ENCODE measurements around the gene IL1B. TPM values are rescaled to one million over a fixed set of nuclear protein-coding genes. Genes with fewer than 3 reads are reported as not detected.

The IL1B gene
- total RNA-seq, 3 donors from 2014 or later, result 8.0 TPM; not detected in 2

DNA sequence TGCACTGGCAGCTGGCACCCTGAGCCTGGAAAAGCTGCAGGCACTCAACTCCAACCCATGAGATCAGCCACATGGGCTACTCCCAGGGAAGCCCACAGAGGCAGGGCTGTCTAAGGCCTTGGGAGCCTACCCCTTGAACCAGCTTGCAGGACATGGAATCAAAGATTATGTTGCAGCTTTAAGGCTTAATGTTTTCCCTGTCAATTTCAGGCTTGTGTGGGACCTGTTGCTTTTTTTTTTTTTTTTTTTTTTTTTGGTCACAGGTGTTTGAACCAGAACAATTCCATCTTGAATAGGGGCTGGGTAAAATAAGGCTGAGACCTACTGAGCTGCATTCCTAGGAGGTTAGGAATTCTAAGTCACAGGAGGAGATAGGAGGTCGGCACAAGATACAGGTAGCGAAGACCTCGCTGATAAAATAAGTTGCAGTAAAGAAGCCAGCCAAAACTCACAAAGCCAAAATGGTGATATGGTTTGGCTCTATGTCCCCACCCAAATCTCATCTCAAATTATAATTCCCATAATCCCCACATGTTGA lies 44.8 kb downstream of the IL1B start:
- H3K27ac ChIP-seq, result no peak overlapping the region
- intact Hi-C loops (cut with DNase I; ENCODE audit: low total_unique reads), result no loop called here
- no peaks in the 10 kb centered on the region for H3K27me3 ChIP-seq
- H3K4me1 ChIP-seq, result no peaks in the 10 kb centered on the region
- H3K9me3 ChIP-seq, result no peaks in the 10 kb centered on the region
- no peaks in the 10 kb centered on the region for H3K36me3 ChIP-seq
- no peak for DNase-seq (ENCODE audit: low spot score in 2 of 2)
- TF ChIP-seq, protein P1, sequence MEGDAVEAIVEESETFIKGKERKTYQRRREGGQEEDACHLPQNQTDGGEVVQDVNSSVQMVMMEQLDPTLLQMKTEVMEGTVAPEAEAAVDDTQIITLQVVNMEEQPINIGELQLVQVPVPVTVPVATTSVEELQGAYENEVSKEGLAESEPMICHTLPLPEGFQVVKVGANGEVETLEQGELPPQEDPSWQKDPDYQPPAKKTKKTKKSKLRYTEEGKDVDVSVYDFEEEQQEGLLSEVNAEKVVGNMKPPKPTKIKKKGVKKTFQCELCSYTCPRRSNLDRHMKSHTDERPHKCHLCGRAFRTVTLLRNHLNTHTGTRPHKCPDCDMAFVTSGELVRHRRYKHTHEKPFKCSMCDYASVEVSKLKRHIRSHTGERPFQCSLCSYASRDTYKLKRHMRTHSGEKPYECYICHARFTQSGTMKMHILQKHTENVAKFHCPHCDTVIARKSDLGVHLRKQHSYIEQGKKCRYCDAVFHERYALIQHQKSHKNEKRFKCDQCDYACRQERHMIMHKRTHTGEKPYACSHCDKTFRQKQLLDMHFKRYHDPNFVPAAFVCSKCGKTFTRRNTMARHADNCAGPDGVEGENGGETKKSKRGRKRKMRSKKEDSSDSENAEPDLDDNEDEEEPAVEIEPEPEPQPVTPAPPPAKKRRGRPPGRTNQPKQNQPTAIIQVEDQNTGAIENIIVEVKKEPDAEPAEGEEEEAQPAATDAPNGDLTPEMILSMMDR (IDR thresholded peaks at IDR 0.05), result no peak
- no peak for TF ChIP-seq POLR2A (IDR thresholded peaks at IDR 0.05)
- TF ChIP-seq POLR2AphosphoS5 (IDR thresholded peaks at IDR 0.05), result no peak
- no peak overlapping the region for H3K4me3 ChIP-seq

DNA sequence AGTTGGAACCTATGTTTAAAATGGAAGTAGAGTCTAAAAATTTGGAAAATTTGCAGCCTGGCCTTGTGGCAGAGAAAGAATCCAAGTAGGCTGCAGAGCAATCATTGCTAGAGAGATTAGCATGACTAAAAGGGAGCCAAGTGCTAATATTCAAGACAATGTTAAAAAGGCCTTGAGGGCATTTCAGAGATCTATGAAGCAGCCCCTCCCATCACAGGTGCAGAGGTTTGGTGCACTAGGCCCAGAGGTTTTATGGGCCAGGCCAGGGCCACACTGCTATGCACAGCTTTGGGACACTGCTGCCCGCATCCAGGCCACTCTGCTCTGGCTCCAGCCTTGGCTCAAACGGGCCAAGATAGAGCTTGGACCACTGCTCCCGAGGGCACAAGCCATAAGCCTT lies 45.6 kb downstream of the IL1B start:
- no peaks in the 10 kb centered on the region for H3K4me1 ChIP-seq
- no peak for DNase-seq (ENCODE audit: low spot score in 2 of 2)
- no peaks in the 10 kb centered on the region for H3K27me3 ChIP-seq
- no peak overlapping the region for H3K4me3 ChIP-seq
- no peak overlapping the region for H3K27ac ChIP-seq
- no peak for TF ChIP-seq POLR2AphosphoS5 (IDR thresholded peaks at IDR 0.05)
- TF ChIP-seq POLR2A (IDR thresholded peaks at IDR 0.05), result no peak
- TF ChIP-seq, protein P1 (IDR thresholded peaks at IDR 0.05), result no peak
- no peaks in the 10 kb centered on the region for H3K9me3 ChIP-seq
- intact Hi-C loops (cut with DNase I; ENCODE audit: low total_unique reads), result no loop called here
- no peaks in the 10 kb centered on the region for H3K36me3 ChIP-seq

DNA sequence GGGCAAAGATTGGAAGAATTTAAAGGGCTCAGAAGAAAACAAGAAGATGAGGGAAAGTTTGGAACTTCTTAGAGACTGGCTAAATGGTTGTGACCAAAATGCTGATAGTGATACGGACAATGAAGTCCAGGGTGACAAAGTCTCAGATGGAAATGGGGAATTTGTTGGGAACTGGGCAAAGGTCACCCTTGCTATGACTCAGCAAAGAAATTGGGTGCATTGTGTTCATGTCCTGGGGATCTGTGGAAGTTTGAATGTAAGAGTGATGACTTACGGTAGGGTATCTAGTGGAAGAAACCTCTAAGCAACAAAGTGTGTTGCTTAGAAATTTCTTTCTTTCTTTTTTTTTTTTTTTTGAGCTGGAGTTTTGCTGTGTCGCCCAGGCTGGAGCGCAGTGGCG lies 46.3 kb downstream of the IL1B start:
- no peaks in the 10 kb centered on the region for H3K36me3 ChIP-seq
- H3K4me1 ChIP-seq, result no peaks in the 10 kb centered on the region
- H3K27ac ChIP-seq, result no peak overlapping the region
- intact Hi-C loops (cut with DNase I; ENCODE audit: low total_unique reads), result no loop called here
- no peaks in the 10 kb centered on the region for H3K27me3 ChIP-seq
- TF ChIP-seq, protein P1 (IDR thresholded peaks at IDR 0.05), result no peak
- TF ChIP-seq POLR2A (IDR thresholded peaks at IDR 0.05) (no peak), POLR2AphosphoS5 (IDR thresholded peaks at IDR 0.05) (no peak)
- no peaks in the 10 kb centered on the region for H3K9me3 ChIP-seq
- H3K4me3 ChIP-seq, result no peak overlapping the region
- DNase-seq (ENCODE audit: low spot score in 2 of 2), result no peak

DNA sequence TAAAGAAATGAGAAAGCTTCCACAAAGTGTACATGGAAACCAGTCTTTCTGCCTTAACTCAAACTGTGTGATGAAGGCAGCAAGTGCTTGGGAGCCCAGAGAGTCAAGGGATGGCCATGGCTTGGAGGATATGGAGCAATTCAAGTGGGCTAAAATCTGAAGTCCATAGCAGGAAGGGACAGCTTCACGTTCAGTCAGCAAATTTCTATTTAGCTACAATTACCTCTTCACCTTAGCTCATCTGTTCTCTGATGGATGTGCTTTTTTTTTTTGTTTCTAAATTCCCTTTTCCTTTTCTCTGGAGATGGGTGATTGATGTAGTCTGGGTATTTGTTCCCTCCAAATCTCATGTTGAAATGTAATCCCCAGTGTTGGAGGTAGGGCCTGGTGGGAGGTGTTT lies 47.4 kb downstream of the IL1B start:
- DNase-seq (ENCODE audit: low spot score in 2 of 2), result no peak
- H3K9me3 ChIP-seq, result no peaks in the 10 kb centered on the region
- H3K4me3 ChIP-seq, result no peak overlapping the region
- H3K27ac ChIP-seq, result no peak overlapping the region
- no peaks in the 10 kb centered on the region for H3K36me3 ChIP-seq
- TF ChIP-seq, protein P1 (IDR thresholded peaks at IDR 0.05), result no peak
- no peak for TF ChIP-seq POLR2AphosphoS5 (IDR thresholded peaks at IDR 0.05)
- no peak for TF ChIP-seq POLR2A (IDR thresholded peaks at IDR 0.05)
- no peaks in the 10 kb centered on the region for H3K4me1 ChIP-seq
- intact Hi-C loops (cut with DNase I; ENCODE audit: low total_unique reads), result no loop called here
- no peaks in the 10 kb centered on the region for H3K27me3 ChIP-seq

DNA sequence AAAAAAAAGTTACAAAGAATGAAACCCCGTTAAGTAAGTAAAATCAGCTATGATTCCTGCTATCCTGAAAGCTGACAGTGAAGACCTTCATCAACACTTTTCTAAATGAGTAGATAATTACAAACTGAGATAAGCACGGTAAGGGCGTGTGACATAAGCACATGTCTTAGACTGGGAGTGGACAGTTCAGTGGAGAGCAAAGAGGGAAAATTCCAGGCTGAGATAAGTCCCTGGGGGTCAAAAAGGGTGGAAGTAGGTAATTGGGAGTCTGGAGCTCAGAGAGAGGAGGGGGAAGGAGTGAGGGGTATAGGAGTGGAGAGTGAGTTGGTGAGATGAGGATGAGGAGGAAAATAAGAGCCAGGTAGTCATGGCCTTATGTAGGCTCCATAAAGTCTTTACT lies 47.9 kb downstream of the IL1B start:
- Histone ChIP-seq H3K4me3 (no peak overlapping the region), H3K4me1 (no peaks in the 10 kb centered on the region), H3K9me3 (no peaks in the 10 kb centered on the region), H3K36me3 (no peaks in the 10 kb centered on the region), H3K27me3 (no peaks in the 10 kb centered on the region), H3K27ac (no peak overlapping the region)
- no peak for DNase-seq (ENCODE audit: low spot score in 2 of 2)
- intact Hi-C loops (cut with DNase I; ENCODE audit: low total_unique reads), result no loop called here
- TF ChIP-seq, protein P1 (IDR thresholded peaks at IDR 0.05), result no peak
- TF ChIP-seq POLR2A (IDR thresholded peaks at IDR 0.05) (no peak), POLR2AphosphoS5 (IDR thresholded peaks at IDR 0.05) (no peak)

All from breast epithelium (tissue), 4 donors.